ENCODE measurements around the gene ENTPD2. TPM values are rescaled to one million over a fixed set of nuclear protein-coding genes. Genes with fewer than 3 reads are reported as not detected.

The ENTPD2 gene
- total RNA-seq, 1 experiment from 2014 or later, result 32.5 TPM

DNA sequence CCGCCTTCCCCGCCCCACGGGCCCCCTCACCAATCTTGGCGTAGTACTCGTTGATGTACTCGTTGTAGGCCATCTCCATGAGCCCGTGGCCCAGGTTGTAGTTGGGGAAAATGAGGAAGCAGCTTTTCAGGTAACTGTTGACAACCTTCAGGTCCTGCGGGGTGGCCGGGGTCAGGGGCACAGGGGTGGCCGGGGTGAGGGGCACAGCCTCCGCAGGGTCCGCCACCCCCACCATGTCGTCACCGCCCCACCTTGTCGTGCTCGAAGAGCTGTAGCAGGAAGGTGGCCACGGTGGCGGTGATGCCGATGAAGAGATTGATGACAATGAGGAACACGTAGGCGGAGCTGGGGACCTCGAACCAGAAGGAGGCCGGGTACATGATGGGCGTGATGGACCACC is 42.7 kb downstream of the ENTPD2 start:
- Histone ChIP-seq H3K9ac (ENCODE audit: low read length) (no peak overlapping the region), H3K9me2 (ENCODE audit: insufficient read depth) (no peaks in the 10 kb centered on the region), H3K36me3 (ENCODE audit: control insufficient read depth in 1 of 2, insufficient read depth in 2 of 2, low read length in 2 of 2) (peaks cover 10 to 20% of the 10 kb centered on the region in 2 experiments; a peak in 3 of 4 replicates), H3K9me3 (ENCODE audit: control insufficient read depth in 1 of 2, insufficient read depth in 1 of 2, low read depth in 1 of 2, low read length in 2 of 2) (no peaks in the 10 kb centered on the region), H4K20me1 (ENCODE audit: insufficient read depth) (no peaks in the 10 kb centered on the region), H3K4me3 (replicated peaks in 1 of 2; ENCODE audit: low read depth in 1 of 2, low read length in 2 of 2) (no peak overlapping the region), H3K79me2 (ENCODE audit: insufficient read depth, low read length) (no peaks in the 10 kb centered on the region), H3K4me2 (ENCODE audit: low read length) (no peak overlapping the region), H3K4me1 (ENCODE audit: control insufficient read depth in 1 of 2, insufficient read depth in 2 of 2, low read length in 2 of 2) (no peaks in the 10 kb centered on the region), H3K27ac (ENCODE audit: low read depth, low read length) (no peak overlapping the region), H3K27me3 (ENCODE audit: insufficient read depth, low read length) (no peaks in the 10 kb centered on the region), H2AFZ (ENCODE audit: low read depth, low read length, poor library complexity, severe bottlenecking) (no peak overlapping the region)
- TF ChIP-seq POLR2AphosphoS5 (IDR thresholded peaks at IDR 0.05; ENCODE audit: low read depth, low read length), result no peak
- TF ChIP-seq, protein P1, sequence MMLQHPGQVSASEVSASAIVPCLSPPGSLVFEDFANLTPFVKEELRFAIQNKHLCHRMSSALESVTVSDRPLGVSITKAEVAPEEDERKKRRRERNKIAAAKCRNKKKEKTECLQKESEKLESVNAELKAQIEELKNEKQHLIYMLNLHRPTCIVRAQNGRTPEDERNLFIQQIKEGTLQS (IDR thresholded peaks at IDR 0.05), result no peak
- TF ChIP-seq CEBPB (IDR thresholded peaks at IDR 0.05; ENCODE audit: low read depth), result no peak
- TF ChIP-seq, protein P2, sequence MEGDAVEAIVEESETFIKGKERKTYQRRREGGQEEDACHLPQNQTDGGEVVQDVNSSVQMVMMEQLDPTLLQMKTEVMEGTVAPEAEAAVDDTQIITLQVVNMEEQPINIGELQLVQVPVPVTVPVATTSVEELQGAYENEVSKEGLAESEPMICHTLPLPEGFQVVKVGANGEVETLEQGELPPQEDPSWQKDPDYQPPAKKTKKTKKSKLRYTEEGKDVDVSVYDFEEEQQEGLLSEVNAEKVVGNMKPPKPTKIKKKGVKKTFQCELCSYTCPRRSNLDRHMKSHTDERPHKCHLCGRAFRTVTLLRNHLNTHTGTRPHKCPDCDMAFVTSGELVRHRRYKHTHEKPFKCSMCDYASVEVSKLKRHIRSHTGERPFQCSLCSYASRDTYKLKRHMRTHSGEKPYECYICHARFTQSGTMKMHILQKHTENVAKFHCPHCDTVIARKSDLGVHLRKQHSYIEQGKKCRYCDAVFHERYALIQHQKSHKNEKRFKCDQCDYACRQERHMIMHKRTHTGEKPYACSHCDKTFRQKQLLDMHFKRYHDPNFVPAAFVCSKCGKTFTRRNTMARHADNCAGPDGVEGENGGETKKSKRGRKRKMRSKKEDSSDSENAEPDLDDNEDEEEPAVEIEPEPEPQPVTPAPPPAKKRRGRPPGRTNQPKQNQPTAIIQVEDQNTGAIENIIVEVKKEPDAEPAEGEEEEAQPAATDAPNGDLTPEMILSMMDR (IDR thresholded peaks at IDR 0.05 in 2 of 3, conservative IDR thresholded peaks at IDR 0.05 in 1 of 3; ENCODE audit: borderline replicate concordance in 1 of 3, insufficient read depth in 1 of 3, low read depth in 2 of 3, low read length in 2 of 3), result no peak
- no peak for TF ChIP-seq POLR2A (IDR thresholded peaks at IDR 0.05; ENCODE audit: borderline replicate concordance, extremely low read depth, insufficient read depth, insufficient read length)
- TF ChIP-seq SP1 (IDR thresholded peaks at IDR 0.05; ENCODE audit: low read depth), result no peak
- TF ChIP-seq SRF (IDR thresholded peaks at IDR 0.05; ENCODE audit: low read depth), result no peak
- TF ChIP-seq ELF1 (IDR thresholded peaks at IDR 0.05; ENCODE audit: borderline replicate concordance, low read depth), result no peak
- TF ChIP-seq, protein P3, sequence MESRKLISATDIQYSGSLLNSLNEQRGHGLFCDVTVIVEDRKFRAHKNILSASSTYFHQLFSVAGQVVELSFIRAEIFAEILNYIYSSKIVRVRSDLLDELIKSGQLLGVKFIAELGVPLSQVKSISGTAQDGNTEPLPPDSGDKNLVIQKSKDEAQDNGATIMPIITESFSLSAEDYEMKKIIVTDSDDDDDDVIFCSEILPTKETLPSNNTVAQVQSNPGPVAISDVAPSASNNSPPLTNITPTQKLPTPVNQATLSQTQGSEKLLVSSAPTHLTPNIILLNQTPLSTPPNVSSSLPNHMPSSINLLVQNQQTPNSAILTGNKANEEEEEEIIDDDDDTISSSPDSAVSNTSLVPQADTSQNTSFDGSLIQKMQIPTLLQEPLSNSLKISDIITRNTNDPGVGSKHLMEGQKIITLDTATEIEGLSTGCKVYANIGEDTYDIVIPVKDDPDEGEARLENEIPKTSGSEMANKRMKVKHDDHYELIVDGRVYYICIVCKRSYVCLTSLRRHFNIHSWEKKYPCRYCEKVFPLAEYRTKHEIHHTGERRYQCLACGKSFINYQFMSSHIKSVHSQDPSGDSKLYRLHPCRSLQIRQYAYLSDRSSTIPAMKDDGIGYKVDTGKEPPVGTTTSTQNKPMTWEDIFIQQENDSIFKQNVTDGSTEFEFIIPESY (IDR thresholded peaks at IDR 0.05; ENCODE audit: extremely low read depth, insufficient replicate concordance, low read length), result no peak
- TF ChIP-seq CBX3 (IDR thresholded peaks at IDR 0.05; ENCODE audit: low read depth), result no peak
- TF ChIP-seq TCF7L2 (IDR thresholded peaks at IDR 0.05; ENCODE audit: borderline replicate concordance, extremely low read depth, insufficient read depth, insufficient read length), result no peak
- no peak for TF ChIP-seq RAD21 (IDR thresholded peaks at IDR 0.05; ENCODE audit: low read depth)
- TF ChIP-seq EZH2 (IDR thresholded peaks at IDR 0.05), result no peak
- no peak for TF ChIP-seq YY1 (IDR thresholded peaks at IDR 0.05; ENCODE audit: extremely low read depth, insufficient replicate concordance, low read depth, low read length)
- TF ChIP-seq, protein P4, sequence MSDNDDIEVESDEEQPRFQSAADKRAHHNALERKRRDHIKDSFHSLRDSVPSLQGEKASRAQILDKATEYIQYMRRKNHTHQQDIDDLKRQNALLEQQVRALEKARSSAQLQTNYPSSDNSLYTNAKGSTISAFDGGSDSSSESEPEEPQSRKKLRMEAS (IDR thresholded peaks at IDR 0.05), result no peak
- TF ChIP-seq ZNF274 (IDR thresholded peaks at IDR 0.05; ENCODE audit: low read depth, low read length), result no peak
- TF ChIP-seq FOSL1 (IDR thresholded peaks at IDR 0.05; ENCODE audit: low read depth), result no peak
- TF ChIP-seq EGR1 (IDR thresholded peaks at IDR 0.05; ENCODE audit: low read depth), result no peak
- BruUV-seq (replicated peaks), result no TSS peak
- DNase-seq (ENCODE audit: low read depth, low spot score), result no peak
- intact Hi-C loops (cut with micrococcal nuclease), result no loop called here
- ChIA-PET CTCF (no interaction called here), POLR2A (no interaction called here), RAD21 (ENCODE audit: low non-redundant PET in 1 of 2, low total read pairs in 2 of 2, uncharacterized antibody in 2 of 2, unreplicated experiment in 2 of 2) (no interaction called here)
- ATAC-seq, result no peak

Data from HCT116 (cell line).